GM10266 (cell line): ENCODE data around the gene TNC.
A peak's percentile ranks its signal among the peaks of the same experiment; 100 is the strongest.

Experiments
- DNase-seq: peaks from one replicate; pipeline ENCODE4 v3.0.0; 2012; ENCODE audit errors: extremely low spot score
- CTCF ChIP-seq: IDR thresholded peaks from 2 replicates; pipeline ENCODE4 v1.5.1; 2012; ENCODE audit warnings: mild to moderate bottlenecking, low read depth; ENCODE audit not compliant: control insufficient read depth, insufficient read depth; ENCODE audit errors: missing control alignments

The TNC gene

GRCh38 chr9:114991861-114992260 lies 126.1 kb downstream of the TNC start:
- DNase-seq, result no peak
- no peak for TF ChIP-seq CTCF

DNA sequence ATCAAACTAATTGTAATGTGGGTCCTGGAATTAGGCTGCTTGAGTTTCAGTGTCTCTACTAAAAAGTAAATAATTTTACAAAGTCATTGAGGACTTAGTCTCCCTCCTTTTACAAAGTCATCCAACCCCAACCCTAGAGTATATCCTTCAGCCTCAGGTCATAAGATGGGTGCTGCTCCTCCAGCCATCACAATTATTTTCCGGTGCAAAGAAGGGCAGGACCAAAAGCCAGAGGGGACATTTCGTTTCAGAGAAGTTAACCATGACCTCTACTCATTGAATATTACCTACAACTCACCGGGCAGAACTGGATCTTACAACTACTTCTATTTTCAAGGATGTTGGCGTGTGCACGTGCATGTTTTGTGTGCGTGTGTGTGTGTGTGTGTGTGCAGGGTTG lies 127.1 kb downstream of the TNC start:
- TF ChIP-seq CTCF, result no peak

GRCh38 chr9:114989600-114990410 lies 128.2 kb downstream of the TNC start:
- DNase-seq, result no peak
- no peak for TF ChIP-seq CTCF

More for the DNA sequence above, 127.1 kb downstream of the TNC start:
- DNase-seq, result no peak

DNA sequence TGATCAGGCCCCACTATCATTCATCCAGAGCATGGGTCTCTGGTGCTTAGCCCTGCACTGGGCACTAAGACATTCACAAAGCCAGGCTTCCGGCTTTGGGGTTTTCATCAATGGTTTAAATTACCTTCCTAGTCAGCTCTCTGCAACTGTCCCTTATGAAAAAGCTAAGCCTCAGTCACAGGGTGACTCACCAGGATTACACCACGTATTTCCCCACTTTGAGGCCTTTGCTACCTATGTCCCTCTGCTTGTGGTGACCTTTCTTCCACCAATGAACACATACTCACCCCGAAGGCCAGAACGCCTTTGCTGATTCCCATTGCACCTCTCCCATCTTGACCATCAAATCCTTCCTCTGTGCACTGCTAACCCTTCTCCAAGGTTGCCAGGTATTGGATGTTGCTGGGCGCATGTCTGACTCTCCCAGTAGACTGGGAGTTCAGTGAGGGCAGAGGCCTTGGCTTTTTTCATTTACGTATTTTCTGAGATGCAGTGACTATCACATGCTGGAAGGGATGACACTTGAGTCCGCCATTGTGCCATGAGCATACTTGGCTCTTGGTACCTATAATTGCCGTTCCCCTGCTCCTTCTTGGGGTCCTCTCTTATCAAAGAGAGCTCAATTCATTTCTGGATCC lies 128.9 kb downstream of the TNC start:
- DNase-seq, result peak; percentile 31
- no peak for TF ChIP-seq CTCF

DNA sequence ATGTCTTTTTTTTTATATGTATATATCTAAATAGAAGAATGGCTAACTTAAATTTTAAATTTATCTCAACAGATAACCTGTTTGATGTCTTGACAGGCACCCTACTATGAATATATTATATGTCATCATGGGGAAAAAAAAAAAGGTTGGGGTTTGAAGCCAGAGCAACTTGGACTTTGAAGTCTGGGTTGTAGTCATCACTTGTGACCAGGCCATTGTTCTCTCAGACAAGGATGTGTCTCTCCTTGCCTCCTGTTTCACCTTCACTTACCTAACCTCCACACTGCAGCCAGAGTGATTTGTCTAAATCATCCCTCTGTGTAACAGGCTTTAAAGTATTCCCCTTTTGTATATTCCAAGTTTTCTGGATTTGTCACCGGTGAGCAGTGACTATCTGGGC lies 130.8 kb downstream of the TNC start:
- no peak for DNase-seq
- no peak for TF ChIP-seq CTCF

DNA sequence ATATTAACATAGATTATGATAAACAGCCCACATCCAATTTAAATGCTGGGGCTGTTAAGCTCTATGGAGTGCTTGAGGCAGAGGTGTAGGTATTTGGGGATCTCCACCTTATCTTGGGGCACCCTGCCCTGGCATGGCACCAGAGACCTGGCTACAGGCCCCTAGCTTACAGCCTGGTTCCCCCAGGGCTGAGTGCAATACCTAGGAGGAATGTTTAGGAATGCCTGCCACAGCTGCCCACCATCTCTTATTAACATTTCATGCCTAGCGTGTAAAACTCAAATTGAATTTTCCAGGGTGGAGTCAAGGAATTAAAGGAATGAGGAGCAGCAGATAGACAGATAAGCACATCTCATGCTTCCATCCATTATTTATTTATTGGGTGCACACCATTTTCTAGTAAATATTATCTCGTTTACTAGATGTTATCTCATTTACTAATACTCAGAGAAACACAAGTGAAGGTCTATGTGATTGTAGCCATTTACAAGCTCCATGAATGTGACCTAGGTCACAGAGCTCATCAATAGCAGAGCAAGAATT lies 131.9 kb downstream of the TNC start:
- no peak for TF ChIP-seq CTCF
- DNase-seq, result no peak

- TF ChIP-seq CTCF, result no peak
- no peak for DNase-seq
These were observed 136.9 kb downstream of the TNC start for GRCh38 chr9:114981063-114981462.
